Measurements from ENCODE around the gene TIAM1. TPM values are rescaled to one million over a fixed set of nuclear protein-coding genes. Genes with fewer than 3 reads are reported as not detected.
A peak's percentile ranks its signal among the peaks of the same experiment; 100 is the strongest.

TIAM1 gene
- total RNA-seq, 1 experiment from 2014 or later, result 2.7 TPM

DNA sequence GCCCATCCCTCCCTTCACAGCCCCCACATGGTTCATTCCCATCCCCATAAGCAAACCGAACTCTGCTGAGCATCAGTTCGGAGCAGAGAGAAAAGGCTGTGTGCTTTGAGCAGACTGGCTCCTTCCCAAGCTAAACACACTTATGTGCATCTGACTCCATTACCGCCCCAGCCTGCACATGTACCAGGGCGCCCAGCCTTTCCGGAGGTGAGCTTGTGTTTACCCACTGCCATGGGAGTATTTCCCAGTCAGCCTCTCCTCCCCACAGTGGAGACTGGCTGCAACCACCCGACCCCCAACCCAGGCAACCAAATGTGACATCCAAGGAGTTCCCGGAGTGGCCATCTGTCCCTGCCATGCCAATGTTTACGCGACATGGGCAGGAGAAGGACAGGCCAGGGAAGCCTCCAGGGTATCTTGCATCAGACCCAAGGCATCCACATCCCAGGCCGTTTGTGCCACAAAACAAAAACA, 9.4 kb downstream of the TIAM1 start:
- DNase-seq (ENCODE audit: extremely low read depth, low read depth), result no peak

DNA sequence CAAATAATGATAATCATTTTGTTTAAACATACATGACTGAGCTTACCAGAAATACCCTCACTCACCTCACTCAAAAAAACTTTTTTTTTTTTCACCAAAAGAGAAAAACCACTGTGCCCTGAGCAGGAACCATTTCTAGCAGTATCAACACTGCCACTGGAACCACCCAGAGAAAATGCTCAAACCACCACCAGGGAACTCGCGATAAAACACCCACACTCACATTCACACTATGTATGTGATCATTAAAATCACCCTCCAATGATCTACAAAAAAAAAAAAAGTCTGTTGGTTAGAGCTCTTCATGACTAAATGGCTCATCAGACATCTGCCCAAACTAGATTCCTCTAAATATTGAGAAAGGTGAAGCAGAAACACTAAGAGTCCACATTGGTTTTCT, 11.5 kb downstream of the TIAM1 start:
- DNase-seq (ENCODE audit: extremely low read depth, low read depth), result no peak

DNA sequence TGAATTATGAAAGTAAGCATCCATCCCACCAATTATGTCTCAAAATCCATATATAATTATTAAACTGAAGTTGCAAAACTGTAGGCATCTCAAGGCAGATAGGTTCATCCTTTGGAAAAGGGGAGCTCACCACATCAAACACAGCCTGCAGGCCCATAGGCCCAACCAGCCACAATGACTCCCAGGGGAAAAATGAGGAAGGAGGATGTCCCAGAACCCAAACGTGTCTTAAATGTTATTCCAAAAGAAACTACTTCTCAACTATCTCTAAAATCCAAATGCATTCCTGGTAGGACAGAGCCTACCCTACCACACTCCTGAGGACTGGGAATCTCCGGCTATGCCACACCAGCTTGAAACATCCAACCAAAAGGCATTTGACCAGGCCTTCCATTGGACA, 12.8 kb downstream of the TIAM1 start:
- DNase-seq (ENCODE audit: extremely low read depth, low read depth), result no peak

DNA sequence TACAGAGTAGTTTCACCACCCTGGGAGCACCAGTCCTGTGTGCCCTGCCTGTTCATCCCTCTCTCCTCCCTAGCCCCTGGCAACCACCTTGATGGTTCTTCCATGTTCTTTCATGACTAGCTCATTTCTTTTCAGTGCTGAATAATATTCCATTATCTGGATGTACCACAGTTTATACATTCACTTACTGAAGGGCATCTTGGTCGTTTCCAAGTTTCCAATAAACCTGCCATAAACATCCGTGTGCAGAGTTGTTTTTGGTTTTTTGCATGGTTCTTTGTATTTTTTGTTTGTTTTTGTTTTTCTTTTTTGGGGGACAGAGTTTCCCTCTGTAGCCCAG, 13.9 kb downstream of the TIAM1 start:
- DNase-seq (ENCODE audit: extremely low read depth, low read depth), result no peak

DNA sequence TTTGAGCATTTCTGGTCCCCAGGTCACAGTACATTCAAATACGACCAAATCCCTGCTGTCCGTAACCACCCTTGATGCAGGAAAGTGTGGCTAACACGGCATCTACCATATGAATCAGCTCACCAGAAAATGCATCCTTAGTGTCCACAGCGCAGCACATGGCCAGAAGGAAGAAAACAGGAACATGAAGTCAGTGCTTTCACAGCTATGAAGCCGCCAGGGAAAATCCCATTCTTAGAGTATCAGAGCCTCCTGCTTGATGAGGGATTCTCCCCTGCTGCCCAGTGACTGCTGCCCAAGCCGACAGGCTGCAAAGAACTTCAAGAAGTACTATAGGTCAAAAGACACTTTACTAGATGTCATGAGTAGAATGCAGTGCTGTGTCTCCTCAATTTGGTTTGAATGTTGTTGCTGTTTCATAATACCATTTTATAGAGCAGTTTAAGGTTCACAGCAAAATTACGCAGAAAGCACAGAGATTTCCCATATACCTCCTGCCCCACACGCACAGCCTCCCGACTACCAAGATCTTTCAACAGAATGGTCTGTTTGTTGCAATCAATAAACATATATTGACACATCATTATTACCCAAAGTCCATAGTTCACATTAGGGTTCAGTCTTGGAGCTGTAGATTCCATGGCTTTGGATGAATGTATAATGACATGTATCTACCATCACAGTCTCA, 14.5 kb downstream of the TIAM1 start:
- DNase-seq (ENCODE audit: extremely low read depth, low read depth), result no peak

DNA sequence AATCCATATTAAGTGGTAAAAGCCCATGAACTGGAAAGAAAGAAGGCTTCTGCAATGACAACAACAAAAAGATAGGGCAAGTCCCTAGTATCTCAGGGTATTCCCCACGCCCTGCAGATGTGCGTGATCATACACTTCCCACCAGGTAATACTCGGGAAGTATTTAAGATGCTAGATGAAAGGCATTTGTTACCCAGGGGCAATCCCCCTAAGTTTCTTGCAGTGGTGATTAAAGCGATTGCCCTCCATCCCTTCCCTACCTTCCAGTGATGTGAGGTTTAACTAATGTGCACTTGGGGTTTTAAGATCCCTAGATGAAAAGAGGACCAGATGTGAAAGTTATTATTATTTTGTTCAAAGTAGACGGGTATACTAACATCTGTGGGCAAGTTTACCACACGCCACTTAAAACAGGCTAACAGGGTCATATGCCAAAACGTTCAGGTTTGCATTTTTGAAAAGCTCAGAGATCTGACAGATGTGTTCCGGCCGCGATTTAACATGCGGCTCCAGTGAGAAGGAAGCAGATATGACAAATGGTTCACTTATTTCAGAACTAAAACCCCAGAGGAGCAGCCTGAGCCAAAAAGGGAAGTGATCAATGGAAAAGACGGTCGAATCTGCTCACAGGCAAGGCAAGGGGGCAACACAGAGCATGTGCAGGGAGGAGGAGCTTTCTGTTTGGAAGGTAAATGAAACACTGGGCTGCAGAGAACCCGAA, 17.4 kb downstream of the TIAM1 start:
- DNase-seq (ENCODE audit: extremely low read depth, low read depth), result no peak

DNA sequence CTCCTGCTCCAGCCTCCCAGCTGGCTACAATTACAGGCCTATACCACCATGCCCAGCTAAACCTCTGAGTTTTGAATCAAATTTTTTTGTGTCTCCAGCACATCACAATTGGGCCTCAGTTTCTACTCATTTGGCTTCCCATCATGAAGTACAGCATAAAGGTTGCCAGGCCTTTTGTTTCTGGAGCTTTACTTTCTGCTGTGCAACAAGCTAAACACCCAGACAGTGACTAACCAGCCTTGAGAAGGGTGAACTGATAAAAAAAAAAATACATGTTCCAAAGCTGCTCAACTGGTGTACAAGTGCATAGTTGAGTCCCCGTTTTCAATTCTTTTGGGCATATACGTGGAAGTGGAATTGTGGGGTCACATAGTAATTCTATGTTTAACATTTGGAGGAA, 25.1 kb downstream of the TIAM1 start:
- DNase-seq (ENCODE audit: extremely low read depth, low read depth), result no peak

DNA sequence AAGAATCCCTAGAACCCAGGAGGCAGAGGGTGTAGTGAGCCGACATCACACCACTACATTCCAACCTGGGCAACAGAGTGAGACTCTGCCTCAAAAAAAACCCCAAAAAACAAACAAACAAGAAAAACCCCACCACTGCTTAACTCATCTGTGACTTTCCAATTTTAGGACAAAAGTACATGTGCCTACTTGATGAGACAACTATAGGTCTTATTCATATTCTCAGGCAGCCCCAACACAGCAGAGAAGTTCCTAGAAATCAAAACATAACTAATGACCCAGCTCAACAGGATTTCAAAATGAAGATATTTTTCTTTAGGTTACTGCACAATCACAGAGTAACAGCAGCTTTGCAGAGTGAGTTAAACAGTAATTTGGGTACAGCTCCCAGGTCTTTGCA, 26.4 kb downstream of the TIAM1 start:
- no peak for DNase-seq (ENCODE audit: extremely low read depth, low read depth)

DNA sequence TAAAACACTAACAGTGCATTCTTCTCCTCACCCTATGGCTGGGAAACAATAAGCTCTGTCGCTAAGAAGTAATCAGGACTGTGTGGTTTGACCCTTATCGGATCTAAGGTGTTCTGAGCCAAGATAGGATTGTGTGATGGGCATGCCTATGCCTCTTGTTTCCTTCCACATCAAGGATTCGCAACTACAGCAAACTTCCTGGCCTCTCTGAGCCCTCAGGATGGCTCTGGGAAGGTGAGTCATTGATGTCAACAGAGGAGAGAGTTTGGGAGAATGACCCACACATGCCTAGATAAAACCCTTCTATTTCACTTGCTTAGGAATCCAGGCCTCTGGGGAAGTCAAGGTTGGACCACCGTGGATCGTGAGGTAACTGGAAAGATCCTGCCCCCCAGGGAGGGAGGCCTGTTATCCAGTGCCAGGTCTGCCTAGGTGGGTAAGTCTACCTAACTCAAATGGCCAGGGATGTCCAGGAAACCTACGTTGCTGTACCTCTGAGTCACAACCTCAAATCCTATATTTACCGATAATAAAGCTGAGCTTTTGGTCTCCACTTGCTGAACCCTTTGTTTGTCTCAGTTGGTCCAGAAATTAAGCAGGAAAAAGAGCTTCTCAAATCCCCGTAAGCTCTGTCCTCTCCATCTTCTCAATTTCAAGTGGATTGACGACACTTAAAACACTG, 27.4 kb downstream of the TIAM1 start:
- DNase-seq (ENCODE audit: extremely low read depth, low read depth), result no peak

DNA sequence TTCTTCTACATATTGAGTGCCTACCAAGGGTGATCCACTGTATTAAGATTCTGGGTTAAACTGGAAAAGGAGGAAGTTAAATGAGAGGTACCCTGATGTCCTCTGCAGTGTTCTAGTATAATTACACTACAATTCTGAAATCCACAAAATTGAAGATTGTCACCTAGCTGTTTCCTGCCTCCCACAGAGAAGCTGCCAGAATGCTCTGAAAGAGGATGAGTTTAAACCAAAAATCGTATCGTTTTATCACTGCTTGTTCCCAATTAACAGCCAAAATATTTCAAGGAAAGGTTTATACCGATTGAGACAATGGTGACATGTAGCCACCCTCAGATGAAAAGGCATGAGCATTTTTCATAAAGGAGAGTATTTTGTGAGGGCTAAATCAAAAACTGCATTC, 28.0 kb downstream of the TIAM1 start:
- no peak for DNase-seq (ENCODE audit: extremely low read depth, low read depth)

DNA sequence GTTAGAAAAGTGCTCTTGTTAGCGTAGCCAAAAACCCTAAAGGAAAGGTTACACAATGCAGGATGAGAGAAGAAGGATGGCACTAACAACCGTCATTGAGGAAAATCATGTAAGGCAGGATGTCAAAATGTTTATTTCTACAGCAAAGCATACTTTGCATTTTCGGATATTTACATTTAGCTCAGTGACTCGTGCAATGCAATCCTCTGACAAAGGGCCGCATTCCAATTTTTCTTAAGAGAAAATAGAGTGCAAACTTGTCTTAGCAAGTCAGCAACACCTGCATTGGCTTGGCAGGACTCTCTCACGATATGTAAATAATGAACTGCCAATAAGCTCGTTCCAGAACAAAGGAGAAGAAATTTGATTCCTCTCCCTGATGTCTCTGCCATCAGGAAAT, 33.3 kb downstream of the TIAM1 start:
- DNase-seq (ENCODE audit: extremely low read depth, low read depth), result no peak

DNA sequence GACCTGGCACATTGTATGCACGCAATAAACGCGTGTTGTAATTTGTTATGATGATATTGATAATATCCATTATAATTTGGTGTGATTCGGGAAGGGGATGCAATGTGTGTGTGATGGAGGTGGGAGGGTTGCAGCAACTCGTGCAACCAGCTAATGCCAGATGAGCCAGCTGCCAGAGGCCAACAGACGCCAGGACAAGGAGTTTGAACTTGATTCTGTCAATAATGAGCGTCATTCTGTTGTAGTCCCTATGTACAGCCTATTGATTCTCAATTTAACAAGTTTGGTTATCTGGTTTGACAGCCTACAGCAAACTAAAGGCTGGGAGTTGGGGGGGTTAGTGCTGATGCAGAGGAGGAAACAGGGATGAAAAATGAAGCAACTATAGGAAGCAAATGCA, 35.5 kb downstream of the TIAM1 start:
- no peak for DNase-seq (ENCODE audit: extremely low read depth, low read depth)

DNA sequence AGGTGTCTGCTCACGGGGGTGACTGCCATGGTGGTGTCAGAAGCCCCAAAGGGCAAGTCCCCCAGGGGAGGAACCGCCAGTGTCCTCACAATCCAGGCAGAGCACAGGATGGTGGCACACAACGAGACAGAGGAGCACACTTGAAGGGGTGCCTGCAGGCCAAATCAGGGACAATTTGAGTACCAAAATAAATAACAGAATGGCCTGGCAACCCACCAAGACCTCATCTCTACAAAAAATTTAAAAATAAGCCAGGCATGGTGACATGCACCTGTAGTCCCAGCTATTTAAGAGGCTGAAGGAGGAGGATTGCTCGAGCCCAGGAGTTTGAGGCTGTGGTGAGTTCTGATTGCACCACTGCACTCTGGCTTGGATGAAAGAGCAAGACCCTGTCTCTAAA, 38.2 kb downstream of the TIAM1 start:
- no peak for DNase-seq (ENCODE audit: extremely low read depth, low read depth)

DNA sequence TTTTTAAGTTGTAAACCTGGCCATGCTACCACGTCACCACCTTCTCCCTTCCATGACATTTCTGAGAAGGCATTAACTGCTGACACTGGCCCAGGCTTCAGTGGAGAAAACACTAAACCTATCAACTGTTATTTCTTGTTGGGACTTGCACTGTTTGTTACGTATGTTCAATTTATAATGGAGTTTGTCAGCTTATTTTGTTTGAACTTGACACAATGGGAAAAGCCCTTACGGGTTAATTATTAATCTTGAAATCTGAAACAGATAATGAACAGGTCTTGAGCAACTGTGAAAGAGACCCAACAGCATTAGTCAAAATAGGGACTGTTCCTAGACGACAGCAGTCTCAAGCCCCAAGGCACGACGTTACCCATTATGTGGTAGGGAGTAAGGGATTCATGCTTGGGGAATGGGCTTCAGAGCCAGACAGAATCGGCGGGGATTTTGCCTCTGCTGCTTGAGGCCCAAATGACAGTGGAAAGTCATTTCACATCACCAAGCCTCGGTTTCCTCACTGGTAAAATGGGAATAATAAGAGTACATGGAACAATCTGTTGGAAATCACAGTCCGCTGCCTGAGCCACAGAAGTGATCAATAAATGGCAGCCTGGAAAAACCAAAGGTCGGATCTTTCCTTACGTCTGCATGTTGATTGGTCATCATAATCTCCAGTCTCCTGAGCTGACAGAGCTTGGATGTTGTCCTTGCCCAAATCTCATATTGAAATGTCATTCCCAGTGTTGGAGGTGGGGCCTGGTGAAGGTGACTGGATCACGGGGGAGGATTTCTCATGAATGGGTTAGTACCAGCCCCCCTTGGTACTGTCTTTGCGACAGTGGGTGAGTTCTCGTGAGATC, 44.5 kb downstream of the TIAM1 start:
- DNase-seq (ENCODE audit: extremely low read depth, low read depth), result no peak

DNA sequence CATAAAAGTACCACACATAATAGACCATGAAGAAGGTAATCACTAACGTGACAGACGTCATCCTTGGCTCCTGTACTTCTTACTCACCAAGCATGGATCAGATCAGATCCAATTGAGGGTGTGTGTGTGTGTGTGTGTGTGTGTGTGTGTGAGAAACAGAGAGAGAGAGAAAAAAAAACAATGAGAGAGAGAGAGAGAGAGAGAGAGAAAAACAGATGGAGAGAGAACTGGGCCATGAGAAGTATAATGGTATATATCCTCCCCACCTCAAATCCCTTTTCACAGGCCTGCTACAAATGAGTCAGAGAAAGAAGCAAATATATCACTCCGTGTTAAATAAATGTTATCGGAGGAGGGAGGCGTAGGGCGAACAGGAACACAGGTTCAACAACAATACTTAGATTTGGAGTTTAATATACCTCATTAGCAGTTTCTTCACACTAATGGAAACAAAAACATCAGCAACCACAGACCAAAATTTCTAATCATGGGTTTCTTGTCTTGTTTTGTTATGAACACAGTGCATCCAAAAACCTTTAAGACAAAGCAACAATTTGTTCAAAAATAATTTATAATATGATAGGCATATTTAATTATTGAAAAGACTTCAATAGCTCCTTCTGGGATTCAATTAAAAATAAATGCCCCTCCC, 45.3 kb downstream of the TIAM1 start:
- DNase-seq (ENCODE audit: extremely low read depth, low read depth), result peak; percentile 13

DNA sequence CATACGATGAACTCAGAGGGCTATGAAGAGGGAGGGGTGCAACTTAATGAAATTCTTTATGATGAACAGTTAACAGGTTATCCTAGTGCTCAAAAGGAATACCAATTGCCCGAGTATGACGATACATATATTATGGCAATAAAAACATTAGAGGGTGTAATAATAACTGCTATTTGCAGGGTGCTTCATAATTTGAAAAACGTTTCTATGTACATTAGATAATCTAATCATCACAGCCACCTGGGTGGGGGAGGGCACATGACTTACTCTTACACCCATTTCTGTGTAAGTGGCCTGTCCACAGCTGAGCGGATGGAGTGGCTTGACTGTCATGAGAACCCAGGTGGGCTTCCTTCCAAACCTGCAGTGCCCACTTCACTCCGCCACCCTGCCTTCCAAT, 46.3 kb downstream of the TIAM1 start:
- no peak for DNase-seq (ENCODE audit: extremely low read depth, low read depth)

DNA sequence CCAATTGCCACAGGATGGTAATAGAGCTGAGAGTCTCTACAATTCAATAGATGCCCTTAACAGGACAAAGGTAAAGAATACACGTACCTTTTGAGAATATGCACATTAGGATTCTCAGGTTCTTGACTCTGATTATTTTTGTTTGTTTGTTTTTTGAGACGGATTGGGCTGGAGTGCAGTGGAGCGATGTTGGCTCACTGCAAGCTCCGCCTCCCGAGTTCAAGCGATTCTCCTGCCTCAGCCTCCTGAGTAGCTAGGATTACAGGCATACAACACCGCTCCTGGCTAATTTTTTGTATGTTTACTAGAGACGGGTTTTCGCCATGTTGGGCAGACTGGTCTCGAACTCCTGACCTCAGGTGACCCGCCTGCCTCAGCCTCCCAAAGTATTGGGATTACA, 48.4 kb downstream of the TIAM1 start:
- no peak for DNase-seq (ENCODE audit: extremely low read depth, low read depth)

DNA sequence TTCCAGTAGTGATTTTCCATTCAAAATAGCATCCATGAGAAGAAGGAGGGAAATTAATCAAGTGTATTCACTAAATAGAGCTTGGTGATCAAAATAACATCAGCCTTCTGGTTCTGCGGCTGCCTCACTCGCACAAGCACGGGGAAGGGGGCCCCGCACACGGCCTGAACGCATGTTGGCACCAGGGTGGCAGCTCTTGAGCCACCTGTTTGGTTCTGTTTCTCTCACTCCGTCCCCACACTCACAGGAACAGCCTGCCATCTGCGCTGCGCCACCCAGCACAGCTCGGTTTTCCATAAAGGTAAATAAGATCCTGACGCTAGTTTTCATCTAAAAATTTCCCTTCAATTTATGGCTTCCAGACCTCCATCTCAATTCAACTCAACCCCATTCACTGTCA, 49.4 kb downstream of the TIAM1 start:
- DNase-seq (ENCODE audit: extremely low read depth, low read depth), result no peak

DNA sequence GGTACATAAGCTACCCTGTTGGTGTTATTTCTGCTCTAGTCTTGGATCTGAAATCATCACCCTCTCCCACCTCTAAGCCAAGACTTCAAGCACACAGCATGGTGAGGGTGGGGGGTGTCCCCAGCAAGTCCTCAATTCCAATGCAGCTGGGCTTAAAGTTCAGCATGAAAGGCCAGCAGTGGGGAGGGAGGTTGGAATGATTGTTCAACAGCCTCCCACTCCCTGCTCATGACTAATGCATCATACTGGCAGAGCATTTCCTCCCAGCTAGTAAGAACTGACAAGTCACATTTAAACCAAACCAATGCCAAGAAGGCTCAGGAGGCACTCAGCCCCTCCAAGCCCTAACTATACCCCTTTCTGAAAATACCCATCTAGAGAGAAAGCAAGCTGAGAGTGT, 50.1 kb downstream of the TIAM1 start:
- peak; percentile 27 for DNase-seq (ENCODE audit: extremely low read depth, low read depth)

DNA sequence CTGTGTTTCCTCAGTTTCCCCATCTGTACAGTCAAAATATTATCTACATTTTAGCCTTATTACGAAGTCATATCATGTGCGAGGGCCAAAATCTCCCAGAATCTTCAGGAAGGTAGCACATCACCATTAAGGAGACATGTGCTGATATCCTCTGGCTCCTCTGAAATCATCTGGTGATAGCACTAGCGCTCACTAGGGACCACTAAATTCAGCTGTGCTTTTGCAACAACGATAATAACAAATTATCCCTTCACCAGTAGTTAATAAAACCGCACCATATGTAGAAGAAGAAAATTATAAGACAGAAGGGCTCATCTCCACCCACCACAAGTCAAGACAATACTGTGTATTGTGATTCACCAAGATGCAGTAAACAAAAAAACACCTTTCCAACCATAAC, 53.3 kb downstream of the TIAM1 start:
- DNase-seq (ENCODE audit: extremely low read depth, low read depth), result no peak

DNA sequence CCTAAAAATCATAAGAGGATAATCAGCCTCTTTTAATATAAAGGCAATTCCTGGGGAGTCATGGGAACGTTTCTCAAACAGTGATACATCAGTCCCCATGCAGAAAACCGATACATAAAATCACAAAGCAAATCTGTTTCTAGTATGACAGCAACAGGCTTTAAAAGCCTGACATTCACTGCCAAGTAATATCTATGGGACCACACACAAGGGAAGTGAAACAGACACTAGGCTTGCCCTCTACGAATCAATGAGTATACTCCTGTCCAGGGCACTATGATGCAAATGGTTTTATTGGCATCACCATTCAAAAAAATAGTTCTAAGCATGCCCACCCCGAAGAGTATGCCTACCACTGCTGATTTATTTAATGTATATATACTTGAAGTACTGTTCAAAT, 54.4 kb downstream of the TIAM1 start:
- DNase-seq (ENCODE audit: extremely low read depth, low read depth), result no peak
